ENCODE data around the gene GREM1.

GREM1 gene

DNA sequence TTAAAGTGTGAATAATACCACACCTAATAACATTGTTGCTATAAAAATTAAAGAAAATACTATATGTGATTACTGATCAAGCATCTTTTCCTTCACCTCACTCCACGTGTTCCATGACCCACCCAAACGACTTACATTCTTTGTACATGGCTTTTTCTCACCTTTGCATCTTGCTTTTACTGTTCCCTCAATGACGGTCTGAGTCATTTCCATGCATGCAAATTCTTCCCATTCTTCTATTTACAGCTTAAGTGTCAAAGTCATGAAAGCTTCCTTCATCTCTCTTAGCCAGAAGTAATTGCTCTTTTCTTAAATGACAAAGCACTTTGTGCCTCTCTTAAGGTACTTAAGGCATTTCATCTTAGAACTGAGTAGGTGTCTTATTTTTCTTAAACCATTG, 64.0 kb downstream of the GREM1 start:
- no peak for DNase-seq (ENCODE audit: low spot score)

DNA sequence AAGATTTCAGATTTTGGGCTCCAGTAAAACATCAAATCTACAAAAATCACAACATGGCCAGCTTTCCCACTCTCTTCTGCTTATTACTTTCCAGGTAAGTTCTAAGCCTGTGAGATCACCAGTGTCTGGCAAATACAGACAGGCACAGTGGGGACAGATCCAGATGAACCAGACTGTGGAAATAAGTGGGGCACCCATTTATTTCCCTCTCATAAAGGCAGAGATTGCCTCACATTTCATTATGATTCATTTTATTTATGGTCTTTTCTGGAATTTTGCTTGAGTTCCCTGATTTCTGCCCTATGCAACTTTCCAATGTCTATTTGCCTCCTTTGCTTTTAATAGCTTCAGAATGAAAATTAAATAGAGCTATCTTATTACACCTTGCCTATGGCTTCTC, 66.8 kb downstream of the GREM1 start:
- no peak for DNase-seq (ENCODE audit: low spot score)

DNA sequence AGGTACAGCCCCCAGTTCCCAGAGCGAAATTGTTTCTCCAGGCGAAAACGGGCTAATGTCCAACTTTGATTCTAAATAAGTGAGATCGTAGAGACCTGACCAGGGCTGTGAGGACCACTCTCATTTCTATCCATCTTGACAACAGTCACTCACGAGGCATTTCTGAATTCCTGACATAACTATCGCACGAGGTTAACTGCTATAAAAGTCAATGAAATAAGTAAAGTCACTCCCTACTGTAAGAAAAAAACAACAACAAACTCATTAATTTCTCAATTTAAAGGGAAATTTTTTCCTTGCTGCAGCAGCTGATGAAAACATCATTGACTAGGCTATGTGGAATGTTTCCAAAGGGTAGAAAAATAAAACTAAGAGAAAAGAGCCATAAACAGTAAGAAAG, 69.1 kb downstream of the GREM1 start:
- no peak for DNase-seq (ENCODE audit: low spot score)

GRCh38 chr15:32787949-32788348, 70.1 kb downstream of the GREM1 start:
- no peak for DNase-seq (ENCODE audit: low spot score)

DNA sequence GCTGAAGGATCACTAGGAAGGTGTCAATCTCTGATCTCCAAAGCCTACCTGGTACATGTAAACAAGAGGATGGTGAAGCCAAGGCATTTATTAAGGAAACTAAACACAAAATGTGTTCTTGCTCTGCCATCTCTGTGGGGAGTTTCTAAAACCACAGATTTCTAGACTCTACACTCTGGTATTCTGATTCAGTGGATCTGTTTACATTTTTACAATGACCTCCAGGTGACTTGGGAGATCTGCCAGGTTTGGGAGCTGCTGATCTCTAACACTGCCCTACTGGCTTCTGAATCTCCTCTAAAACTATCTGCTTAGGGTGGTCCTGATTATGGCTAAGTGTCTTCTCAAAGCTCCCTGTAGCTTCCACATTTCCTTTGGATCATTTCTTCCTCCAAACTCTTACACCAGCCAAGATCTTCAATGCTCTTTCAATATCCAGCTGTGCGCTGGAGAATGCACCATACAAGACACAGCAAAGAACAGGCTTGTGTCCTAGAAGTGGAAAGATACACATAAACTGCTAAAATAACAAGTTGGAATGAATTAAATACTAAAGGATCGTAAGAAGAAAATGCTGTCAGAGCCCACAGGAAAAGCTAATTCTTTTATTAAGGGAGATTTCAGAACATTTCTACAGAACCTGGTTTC, 72.7 kb downstream of the GREM1 start:
- no peak for DNase-seq (ENCODE audit: low spot score)

GRCh38 chr15:32792436-32792835, 74.6 kb downstream of the GREM1 start:
- DNase-seq (ENCODE audit: low spot score), result no peak

All from RKO (cell line).